Measurements from ENCODE around the gene EEF1AKMT2.

DNA sequence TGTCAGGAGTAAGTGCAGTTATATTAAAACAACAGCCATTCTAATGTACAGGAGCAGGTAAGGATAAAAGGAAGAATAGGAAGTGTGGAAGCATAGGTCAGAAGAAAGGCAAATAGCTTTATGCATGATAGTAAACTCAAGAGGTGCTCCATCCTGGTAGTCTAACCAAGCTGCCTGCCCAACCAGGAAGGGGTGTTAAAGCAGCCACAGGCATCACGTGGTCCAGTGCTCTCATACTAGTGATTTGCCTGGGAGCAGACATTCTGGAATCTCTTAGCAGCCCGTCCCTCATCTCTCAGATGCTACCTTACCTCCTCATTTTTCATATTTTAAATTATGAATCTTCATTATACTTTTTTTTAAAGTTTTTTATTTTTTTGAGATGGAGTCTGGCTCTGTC, 28.4 kb upstream of the EEF1AKMT2 start:
- TF ChIP-seq, protein P1, sequence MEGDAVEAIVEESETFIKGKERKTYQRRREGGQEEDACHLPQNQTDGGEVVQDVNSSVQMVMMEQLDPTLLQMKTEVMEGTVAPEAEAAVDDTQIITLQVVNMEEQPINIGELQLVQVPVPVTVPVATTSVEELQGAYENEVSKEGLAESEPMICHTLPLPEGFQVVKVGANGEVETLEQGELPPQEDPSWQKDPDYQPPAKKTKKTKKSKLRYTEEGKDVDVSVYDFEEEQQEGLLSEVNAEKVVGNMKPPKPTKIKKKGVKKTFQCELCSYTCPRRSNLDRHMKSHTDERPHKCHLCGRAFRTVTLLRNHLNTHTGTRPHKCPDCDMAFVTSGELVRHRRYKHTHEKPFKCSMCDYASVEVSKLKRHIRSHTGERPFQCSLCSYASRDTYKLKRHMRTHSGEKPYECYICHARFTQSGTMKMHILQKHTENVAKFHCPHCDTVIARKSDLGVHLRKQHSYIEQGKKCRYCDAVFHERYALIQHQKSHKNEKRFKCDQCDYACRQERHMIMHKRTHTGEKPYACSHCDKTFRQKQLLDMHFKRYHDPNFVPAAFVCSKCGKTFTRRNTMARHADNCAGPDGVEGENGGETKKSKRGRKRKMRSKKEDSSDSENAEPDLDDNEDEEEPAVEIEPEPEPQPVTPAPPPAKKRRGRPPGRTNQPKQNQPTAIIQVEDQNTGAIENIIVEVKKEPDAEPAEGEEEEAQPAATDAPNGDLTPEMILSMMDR (IDR thresholded peaks at IDR 0.05): no peak
- TF ChIP-seq EZH2phosphoT487 (IDR thresholded peaks at IDR 0.05): no peak

Data from neural progenitor cell (in vitro differentiated cells).